ENCODE data around the gene KCNJ11.

The KCNJ11 gene

DNA sequence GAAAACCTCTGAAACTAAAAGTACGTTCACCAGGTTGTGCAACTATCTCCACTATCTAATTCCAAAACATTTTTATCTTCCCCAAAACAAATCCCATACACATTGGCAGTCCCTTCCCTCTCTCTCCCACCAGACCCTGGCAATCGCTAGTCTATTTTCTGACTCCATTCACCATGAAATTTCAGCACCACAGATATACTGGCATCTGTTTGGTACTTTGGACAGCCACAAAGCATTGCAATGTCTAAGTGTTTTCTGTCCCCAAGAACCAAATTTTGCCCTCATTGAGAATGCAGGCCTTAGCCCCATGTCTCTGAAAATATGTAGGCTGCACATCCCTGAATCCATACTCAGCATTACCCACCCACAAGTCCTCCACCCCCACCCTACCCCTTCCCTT lies 28.0 kb upstream of the KCNJ11 start:
- no peak overlapping the region for H3K4me3 ChIP-seq (ENCODE audit: low read depth, low read length)
- DNase-seq (ENCODE audit: low read depth, low spot score) = no peak
- TF ChIP-seq, protein P1, sequence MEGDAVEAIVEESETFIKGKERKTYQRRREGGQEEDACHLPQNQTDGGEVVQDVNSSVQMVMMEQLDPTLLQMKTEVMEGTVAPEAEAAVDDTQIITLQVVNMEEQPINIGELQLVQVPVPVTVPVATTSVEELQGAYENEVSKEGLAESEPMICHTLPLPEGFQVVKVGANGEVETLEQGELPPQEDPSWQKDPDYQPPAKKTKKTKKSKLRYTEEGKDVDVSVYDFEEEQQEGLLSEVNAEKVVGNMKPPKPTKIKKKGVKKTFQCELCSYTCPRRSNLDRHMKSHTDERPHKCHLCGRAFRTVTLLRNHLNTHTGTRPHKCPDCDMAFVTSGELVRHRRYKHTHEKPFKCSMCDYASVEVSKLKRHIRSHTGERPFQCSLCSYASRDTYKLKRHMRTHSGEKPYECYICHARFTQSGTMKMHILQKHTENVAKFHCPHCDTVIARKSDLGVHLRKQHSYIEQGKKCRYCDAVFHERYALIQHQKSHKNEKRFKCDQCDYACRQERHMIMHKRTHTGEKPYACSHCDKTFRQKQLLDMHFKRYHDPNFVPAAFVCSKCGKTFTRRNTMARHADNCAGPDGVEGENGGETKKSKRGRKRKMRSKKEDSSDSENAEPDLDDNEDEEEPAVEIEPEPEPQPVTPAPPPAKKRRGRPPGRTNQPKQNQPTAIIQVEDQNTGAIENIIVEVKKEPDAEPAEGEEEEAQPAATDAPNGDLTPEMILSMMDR (IDR thresholded peaks at IDR 0.05; ENCODE audit: low read depth, low read length) = no peak
- in situ Hi-C loops (cut with HindIII; ENCODE audit: low sequenced_read_pairs) = no loop called here

DNA sequence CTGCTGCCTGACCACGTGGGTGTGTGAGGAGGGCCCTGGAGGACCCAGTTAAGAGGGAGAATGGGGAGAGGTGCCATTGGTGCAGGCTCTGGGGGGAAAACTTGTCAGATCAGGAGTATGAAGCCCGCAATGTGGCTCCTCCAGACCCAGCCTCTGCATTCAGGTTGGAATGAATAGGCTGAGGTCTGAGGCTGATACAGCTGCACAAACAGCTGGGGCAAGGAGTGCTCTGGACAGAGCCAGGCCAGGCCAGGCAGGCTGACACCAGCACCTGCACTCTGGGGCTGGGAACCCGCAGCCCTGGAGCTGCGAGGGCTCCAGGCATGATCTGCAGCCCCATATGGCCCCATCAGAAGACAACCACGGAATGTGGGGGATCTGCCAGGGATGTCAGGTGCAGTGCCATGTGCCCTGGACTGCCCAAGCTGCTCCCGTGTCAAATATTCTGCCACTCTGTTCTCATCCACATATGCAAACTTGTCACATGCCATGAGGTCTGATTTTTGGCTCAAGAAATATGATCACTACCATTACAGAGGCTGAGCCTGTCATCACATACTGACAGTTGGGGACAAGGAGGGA lies 27.2 kb upstream of the KCNJ11 start:
- no peak for DNase-seq (ENCODE audit: low read depth, low spot score)
- TF ChIP-seq, protein P1 (IDR thresholded peaks at IDR 0.05; ENCODE audit: low read depth, low read length) = no peak
- in situ Hi-C loops (cut with HindIII; ENCODE audit: low sequenced_read_pairs) = no loop called here
- H3K4me3 ChIP-seq (ENCODE audit: low read depth, low read length) = no peak overlapping the region

DNA sequence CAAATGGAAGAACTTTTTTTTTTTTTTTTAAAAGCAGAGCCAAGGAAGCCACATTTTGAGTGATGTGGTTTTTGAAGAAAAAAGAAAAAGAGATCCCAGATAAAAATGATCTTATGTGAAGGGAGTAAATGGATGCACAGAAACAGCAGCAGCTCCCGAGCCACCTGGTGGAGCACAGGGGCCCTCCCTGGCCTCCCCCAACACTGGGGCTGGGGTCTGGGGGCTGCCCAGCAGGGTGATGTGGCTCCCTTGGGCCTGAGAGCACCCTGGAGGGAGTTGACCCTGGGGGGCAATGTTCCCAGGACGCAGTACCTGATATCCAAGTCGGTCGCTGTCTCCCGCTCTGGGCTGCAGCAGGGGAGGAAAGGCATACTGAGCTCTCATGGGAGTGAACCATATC lies 26.5 kb upstream of the KCNJ11 start:
- no peak for DNase-seq (ENCODE audit: low read depth, low spot score)
- in situ Hi-C loops (cut with HindIII; ENCODE audit: low sequenced_read_pairs) = no loop called here
- TF ChIP-seq, protein P1 (IDR thresholded peaks at IDR 0.05; ENCODE audit: low read depth, low read length) = no peak
- H3K4me3 ChIP-seq (ENCODE audit: low read depth, low read length) = no peak overlapping the region

DNA sequence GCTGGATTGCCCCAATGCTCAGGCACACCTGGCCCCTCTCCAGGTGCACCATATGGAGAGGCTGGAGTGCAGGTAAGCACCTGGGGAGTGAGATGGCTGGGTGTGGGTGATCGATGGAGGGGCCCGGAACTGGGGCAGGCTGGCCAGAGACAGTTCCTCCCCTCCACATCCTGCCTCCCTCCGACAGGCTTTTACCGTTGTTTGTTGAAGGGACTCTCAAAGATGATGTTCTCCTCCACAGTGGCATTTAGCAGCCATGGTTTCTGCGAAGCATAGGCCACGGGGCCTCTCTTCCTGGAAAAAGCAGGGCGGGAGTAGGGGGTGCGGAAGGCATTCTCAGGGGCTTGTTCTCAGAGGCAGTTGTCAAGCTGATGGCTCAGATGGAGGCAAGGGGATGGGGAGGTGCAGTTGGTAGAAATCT lies 25.9 kb upstream of the KCNJ11 start:
- in situ Hi-C loops (cut with HindIII; ENCODE audit: low sequenced_read_pairs) = no loop called here
- H3K4me3 ChIP-seq (ENCODE audit: low read depth, low read length) = no peak overlapping the region
- DNase-seq (ENCODE audit: low read depth, low spot score) = no peak
- TF ChIP-seq, protein P1 (IDR thresholded peaks at IDR 0.05; ENCODE audit: low read depth, low read length) = no peak

DNA sequence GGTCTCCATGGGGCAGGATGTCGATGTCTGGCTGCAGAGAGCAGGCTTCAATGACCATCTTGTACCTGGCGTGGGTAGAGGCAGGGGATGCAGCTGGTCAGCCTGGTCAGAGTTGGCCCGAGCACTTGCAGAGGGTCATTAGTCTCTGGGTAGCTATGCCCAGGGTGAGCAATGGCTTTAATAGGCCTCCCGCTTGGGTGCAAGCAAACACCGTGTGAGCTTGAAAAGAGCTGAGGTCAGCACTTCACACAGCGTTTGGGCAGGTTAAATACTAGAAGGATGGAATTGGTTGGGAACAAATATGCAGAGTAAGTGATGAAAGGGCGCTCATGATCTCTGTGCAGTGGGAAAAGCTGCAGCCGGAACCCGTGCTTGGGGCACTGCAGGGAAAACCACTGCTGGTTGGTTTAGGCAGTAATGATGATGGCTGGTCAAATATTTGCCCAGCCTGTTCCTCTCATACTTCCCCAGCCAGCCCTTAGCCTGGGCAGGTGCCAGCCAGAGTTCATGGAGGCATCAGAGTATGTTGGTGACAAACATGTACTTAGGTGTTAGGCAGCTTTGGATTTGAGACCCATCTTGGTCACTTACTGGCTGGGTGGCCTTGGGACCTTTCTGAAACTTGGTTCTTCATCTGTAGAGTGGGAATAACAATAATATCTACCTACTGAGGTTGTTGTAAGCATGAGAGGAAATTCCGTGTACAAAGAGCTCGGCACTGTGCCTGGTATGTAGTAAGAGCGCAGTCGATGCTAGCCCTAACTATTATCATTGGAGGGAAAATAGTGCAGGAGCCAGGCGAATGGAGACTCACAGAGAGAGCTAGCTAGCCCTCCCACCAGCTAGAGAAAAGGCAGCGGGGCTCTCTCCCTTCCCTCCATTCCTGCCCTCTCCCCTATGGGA lies 25.2 kb upstream of the KCNJ11 start:
- in situ Hi-C loops (cut with HindIII; ENCODE audit: low sequenced_read_pairs) = no loop called here
- no peak overlapping the region for H3K4me3 ChIP-seq (ENCODE audit: low read depth, low read length)
- TF ChIP-seq, protein P1 (IDR thresholded peaks at IDR 0.05; ENCODE audit: low read depth, low read length) = no peak

DNA sequence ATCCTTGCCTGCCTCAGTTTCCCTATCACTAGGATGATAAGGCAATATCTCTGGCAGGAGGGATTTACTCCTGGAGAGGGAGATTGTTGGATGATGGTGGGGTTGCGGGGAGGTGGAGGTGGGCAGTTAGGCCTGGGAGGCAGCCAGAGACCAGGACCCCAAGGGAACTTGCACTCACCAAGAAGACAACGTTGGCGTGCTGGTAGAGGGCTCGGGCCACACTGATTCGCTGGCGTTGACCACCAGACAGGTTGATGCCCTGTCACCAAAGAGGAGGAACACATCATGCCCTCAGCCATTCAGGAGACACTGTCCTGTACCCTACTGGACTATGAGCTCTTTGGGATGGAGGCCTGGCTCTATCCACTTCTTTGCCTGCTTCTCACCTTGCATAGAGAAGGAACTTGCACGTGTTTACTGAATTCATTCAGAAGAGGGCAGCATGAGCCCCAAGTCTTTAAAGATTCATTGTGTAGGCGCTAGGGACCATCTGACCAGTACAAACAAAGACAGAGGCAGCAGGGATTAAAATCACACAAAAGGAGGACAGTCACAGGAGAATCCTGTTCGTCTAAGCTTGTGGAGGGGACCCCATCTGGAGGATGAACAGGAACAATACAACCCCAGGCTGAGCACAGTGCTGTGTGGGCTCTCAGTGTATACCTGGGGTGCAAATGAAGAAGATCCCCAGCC lies 24.2 kb upstream of the KCNJ11 start:
- in situ Hi-C loops (cut with HindIII; ENCODE audit: low sequenced_read_pairs) = no loop called here
- TF ChIP-seq, protein P1 (IDR thresholded peaks at IDR 0.05; ENCODE audit: low read depth, low read length) = no peak

More for the DNA sequence above, 25.2 kb upstream of the KCNJ11 start:
- no peak for DNase-seq (ENCODE audit: low read depth, low spot score)

More for the DNA sequence above, 24.2 kb upstream of the KCNJ11 start:
- no peak overlapping the region for H3K4me3 ChIP-seq (ENCODE audit: low read depth, low read length)
- no peak for DNase-seq (ENCODE audit: low read depth, low spot score)
